Uterus (tissue), 2 donors: Measurements from ENCODE around the gene RLN3.
"Not testable (repeated sequence)": the region's sequence is repeated elsewhere in the genome, so short reads cannot be mapped to it uniquely, and the experiment has no call there.

Experiments used
- POLR2A ChIP-seq, 2 donors: fragments of 450-650 bp; IDR thresholded peaks; one replicate each; pipeline ENCODE4 v1.6.1; 2016; ENCODE audit warnings: antibody characterized with exemption in 2 of 2, mild to moderate bottlenecking in 1 of 2, moderate library complexity in 1 of 2
- TF ChIP-seq, protein P1 (sequence below), 4 experiments: fragments of 200-600 bp in 2 of 4; fragments of 450-650 bp in 2 of 4; sonication (generic) in 2 of 4; IDR thresholded peaks; one replicate each; pipeline ENCODE4 v1.5.1; 2016 to 2019; ENCODE audit warnings: antibody characterized with exemption in 4 of 4, mild to moderate bottlenecking in 2 of 4, moderate library complexity in 1 of 4

DNA sequence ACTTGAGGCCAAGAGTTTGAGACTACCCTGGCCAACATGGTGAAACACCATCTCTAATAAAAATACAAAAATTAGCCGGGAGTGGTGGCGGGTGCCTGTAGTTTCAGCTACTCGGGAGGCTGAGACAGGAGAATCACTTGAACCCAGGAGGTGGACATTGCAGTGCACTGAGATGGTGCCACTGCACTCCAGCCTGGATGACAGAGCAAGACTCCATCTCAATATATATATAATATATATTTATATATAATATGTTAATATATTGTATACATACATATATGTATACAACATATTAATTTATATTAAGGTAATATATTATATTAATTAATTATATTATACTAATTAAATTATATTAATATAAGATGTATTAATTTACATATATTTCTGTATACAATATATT lies 8.2 kb upstream of the RLN3 start:
- TF ChIP-seq, protein P1, sequence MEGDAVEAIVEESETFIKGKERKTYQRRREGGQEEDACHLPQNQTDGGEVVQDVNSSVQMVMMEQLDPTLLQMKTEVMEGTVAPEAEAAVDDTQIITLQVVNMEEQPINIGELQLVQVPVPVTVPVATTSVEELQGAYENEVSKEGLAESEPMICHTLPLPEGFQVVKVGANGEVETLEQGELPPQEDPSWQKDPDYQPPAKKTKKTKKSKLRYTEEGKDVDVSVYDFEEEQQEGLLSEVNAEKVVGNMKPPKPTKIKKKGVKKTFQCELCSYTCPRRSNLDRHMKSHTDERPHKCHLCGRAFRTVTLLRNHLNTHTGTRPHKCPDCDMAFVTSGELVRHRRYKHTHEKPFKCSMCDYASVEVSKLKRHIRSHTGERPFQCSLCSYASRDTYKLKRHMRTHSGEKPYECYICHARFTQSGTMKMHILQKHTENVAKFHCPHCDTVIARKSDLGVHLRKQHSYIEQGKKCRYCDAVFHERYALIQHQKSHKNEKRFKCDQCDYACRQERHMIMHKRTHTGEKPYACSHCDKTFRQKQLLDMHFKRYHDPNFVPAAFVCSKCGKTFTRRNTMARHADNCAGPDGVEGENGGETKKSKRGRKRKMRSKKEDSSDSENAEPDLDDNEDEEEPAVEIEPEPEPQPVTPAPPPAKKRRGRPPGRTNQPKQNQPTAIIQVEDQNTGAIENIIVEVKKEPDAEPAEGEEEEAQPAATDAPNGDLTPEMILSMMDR (IDR thresholded peaks at IDR 0.05) = not testable (repeated sequence)
- not testable (repeated sequence) for TF ChIP-seq POLR2A (IDR thresholded peaks at IDR 0.05)
